Colon (tissue), 2 donors: ENCODE results near the gene ATG2B.
"Not testable (repeated sequence)": the region's sequence is repeated elsewhere in the genome, so short reads cannot be mapped to it uniquely, and the experiment has no call there.

Source experiments
- FAIRE-seq: peaks from 2 replicates; lab custom pipeline; 2012; peaks lifted over from hg19 to GRCh38; lab: Jason Lieb, UNC
- donor health status: control.
- donor health status: control.

Gene ATG2B

GRCh38 chr14:96250485-96250884 is 112.7 kb downstream of the ATG2B start:
- no peak for FAIRE-seq

DNA sequence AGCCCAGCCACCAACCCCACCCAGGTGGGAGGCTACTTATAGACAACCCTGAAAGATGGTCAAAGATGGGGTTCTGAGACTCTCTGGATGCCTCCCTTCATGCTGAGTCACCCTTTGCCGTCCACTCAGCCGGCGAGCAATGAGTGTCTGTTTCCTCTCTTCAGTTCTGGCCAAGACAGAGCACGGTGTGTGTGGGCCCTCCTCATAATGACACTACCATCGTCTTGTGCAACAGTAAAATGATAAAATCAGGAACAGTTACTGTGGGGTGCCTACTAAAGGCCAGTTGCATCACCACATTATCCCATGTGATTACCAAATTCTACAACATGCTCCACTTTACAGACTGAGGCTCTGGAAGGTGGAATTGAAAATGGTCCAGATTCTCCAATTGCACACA is 114.1 kb downstream of the ATG2B start:
- FAIRE-seq, result no peak

DNA sequence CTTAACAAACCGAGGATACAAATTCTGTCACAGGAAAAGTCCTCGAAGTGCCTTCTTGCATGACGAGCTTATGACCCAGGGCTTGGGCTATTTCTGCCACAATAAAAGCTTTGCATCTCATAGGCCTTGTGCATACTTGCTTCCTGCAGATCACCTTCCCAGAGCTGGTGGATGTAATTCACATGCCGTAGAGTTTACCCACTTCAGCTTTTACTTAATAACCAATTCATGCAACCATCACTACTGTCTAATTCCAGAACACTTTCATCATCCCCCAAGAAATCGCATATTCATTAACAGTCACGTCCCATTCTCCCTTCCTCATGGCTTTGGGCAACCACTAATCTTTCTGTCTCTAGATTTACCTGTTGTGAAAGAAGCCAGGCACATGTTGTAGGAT is 116.1 kb downstream of the ATG2B start:
- FAIRE-seq, result no peak

DNA sequence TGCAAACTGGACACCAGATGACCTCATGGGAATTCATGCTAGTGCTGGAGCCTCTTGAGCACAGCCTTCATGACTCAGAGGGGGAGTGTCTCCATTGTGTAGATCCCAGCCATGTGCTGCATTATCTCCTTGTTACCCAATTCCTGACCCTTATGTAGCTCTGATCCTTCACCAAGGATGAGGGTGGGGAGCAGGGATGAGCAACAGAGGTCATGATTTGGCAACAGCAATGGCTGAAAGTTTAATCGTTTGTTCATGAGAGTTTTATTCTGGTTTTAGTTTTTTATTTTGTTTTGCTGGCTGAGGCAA is 116.6 kb downstream of the ATG2B start:
- FAIRE-seq, result no peak

DNA sequence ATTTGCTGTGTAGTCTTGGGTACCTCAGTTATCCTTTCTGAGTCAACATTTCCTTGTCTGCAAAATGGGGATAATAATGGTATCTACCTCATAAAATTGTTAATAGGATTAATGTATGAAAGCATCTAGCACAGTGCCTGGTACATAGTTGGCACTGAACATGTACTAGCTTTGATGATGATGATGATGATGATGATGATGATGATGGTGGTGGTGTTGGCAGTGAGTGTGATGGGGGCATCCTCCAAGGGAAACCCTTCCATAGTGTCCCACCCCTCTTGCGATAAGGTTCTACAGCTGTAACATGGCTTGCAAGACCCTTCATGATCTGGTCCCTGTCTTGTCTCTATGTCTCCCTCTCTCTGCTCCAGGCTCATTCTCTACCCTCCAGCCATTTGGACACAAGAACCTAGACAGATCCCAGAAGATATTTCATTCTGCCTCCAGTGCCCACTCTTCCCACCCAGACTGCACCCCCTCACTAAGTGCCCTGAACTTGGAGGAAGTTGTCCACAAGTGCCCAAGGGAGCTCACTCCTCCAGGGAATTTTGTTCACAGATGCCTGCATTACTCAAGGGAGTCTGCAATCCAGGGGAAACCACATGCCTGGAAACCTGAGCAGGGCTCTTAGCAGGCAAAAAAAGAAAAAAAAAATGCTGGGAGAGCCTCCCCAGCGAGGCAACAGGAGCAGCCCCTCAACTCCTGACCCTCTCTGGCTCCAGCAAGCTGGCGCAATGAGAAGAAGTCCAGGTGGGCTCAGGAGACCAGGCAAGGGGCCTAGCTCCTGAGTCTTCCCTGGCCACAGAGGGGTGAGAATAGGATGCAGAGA is 117.2 kb downstream of the ATG2B start:
- no peak for FAIRE-seq

DNA sequence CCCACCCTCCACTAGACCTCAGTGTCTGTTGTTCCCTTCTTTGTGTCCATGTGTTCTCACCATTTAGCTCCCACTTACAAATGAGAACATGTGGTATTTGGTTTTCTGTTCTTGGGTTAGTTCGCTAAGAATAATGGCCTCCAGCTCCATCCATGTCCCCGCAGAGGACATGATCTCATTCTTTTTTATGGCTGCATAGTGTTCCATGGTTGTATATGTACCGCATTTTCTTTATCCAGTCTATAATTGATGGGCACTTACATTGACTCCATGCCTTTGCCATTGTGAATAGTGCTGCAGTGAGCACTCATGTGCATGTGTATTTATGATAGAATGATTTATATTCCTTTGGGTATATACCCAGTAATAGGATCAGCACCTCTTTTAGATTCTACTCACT is 118.1 kb downstream of the ATG2B start:
- FAIRE-seq, result not testable (repeated sequence)

- FAIRE-seq, result no peak
These were observed 119.4 kb downstream of the ATG2B start for GRCh38 chr14:96243785-96244184.

DNA sequence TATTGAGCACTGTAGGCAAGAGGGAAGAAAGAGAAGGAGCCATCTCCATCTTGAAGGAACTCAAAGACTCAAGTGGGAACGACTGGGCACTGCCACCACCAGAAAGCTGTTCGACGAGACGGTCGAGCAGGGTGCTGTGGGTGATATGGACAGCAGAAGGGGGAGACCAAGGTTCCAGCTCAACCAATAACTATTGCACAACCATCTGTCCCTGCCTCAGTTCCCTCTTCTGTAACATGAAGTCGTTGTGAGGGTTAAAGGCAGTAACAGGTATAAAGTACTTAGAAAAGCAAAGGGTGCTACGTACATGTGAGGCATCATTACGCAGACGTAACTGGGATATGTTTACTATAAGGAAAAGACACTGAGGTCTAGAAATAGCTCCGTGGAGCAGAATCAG is 121.0 kb downstream of the ATG2B start:
- no peak for FAIRE-seq

DNA sequence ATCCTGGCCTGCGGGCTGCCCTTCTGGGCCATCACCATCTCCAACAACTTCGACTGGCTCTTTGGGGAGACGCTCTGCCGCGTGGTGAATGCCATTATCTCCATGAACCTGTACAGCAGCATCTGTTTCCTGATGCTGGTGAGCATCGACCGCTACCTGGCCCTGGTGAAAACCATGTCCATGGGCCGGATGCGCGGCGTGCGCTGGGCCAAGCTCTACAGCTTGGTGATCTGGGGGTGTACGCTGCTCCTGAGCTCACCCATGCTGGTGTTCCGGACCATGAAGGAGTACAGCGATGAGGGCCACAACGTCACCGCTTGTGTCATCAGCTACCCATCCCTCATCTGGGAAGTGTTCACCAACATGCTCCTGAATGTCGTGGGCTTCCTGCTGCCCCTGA is 122.5 kb downstream of the ATG2B start:
- no peak for FAIRE-seq

DNA sequence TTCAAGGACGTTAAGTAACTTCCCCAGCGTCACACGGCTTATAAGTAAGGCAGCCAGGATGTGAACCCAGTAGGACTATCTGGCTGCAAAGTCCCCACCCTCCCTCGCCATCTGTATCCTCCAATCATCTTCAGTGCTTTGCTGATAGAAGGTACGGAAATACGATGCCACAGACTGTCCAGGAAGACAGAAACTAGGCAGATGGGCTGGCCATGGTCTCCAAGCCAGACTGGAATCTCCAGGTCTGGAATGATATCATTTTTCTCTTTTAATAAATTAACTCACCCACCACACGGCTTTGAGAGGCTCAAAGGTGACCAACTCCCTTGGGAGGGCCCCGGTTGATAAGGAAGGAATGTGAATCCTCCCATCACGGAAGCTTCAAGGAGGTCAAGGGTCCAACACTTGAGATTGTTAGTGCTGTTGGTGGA is 123.4 kb downstream of the ATG2B start:
- FAIRE-seq, result no peak

- FAIRE-seq, result no peak
These were observed 124.4 kb downstream of the ATG2B start for GRCh38 chr14:96238676-96239265.

GRCh38 chr14:96237641-96238040 is 125.5 kb downstream of the ATG2B start:
- no peak for FAIRE-seq

- FAIRE-seq, result no peak
These were observed 127.7 kb downstream of the ATG2B start for GRCh38 chr14:96235426-96235825.

GRCh38 chr14:96233661-96234060 is 129.5 kb downstream of the ATG2B start:
- no peak for FAIRE-seq

- no peak for FAIRE-seq
These were observed 130.6 kb downstream of the ATG2B start for GRCh38 chr14:96232506-96232905.

DNA sequence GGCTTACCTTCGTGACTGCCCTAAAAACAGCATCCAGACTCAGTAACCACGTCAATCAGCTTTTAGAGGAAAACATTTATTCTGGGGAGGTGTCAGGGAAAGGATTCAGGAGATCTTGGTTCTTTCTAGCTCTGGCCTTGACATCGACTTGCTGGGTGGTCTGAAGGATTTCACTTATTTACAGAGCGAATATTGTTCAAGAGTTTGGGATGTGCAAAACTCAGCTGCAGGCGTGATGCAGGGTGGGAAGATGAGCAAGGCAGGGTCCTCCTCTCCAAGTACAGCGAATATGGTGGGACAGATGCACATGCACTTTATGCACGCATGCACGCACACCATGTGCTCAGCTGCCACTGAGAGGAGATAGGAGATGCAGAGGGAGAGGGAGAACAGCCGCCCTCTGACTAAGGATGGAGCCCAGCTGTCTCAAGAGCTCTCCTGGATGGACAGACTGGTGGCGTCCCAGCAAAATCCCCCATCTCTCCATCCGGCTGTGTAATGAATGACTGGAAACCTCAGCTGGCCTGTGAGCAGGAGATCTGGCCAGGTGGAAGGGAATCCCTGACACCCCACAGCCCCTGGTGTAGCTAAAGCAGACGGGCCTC is 131.5 kb downstream of the ATG2B start:
- FAIRE-seq, result no peak

- FAIRE-seq, result no peak
These were observed 132.1 kb downstream of the ATG2B start for GRCh38 chr14:96231056-96231455.

DNA sequence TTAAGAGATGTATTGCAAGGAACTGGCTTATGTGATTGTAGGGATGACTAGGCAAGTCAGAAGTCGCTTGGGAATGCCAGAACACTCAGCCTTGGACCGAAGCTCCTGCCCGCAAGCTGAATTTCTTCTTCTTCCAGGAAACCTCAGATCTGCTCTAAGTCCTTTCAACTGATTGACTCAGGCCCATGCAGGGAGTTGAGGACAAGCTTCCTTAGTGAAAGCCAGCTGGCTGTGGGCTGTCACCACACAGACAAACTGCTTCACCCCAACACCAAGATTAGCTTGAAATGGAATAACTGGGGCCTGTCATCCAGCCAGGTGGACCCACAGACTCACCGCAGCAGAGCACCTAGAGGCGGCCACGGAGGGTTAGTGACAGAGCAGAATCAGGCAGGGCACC is 133.8 kb downstream of the ATG2B start:
- FAIRE-seq, result no peak
